Suppressor macrophage (primary cell): ENCODE measurements around the gene CDH9.
"Not testable (repeated sequence)": the region's sequence is repeated elsewhere in the genome, so short reads cannot be mapped to it uniquely, and the experiment has no call there.

Experiments
- DNase-seq, 4 experiments: peaks; one replicate each; pipeline ENCODE4 v3.0.0-alpha.2; 2020 to 2022

CDH9 gene

GRCh38 chr5:26945901-26946300, 92.5 kb downstream of the CDH9 start:
- DNase-seq, result no peak

DNA sequence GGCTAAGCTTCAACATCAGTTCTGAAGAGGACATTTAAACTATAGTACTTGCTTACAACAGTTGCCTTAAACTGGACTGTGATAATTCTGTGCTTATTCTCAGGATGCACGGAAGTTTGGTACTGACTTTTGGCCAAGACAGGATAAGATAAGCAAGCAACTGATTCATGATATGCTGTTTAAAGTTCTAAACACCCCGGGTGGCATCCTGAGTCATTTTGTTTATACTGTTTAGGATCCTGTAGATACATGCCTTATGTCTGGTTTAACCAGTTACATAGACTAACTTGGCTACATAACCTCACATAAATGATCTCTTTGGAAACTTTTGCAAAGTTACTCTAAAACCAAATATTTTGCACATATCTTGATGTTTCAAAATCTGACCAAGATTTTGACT, 95.9 kb downstream of the CDH9 start:
- DNase-seq, result no peak

DNA sequence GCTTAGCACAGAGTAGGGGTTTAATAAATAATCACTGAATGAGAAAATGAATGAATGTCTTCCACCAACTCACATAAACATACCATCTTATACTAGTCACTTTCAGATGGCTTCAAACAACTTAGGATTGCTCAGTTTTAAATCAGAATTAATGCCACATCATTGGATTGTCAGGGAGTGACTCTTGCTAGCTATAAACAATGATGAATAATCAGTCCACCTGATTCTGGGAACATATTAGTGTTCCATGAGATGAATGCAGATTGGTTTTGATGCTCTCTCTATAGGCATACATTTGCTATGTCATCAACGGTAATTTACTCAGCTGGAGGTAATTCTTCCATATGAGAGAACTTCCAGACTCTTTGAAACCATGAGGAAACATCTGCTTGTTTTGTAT, 97.4 kb downstream of the CDH9 start:
- no peak for DNase-seq

GRCh38 chr5:26932238-26932637, 106.1 kb downstream of the CDH9 start:
- DNase-seq, result no peak

GRCh38 chr5:26921439-26921838, 116.9 kb downstream of the CDH9 start:
- no peak for DNase-seq

DNA sequence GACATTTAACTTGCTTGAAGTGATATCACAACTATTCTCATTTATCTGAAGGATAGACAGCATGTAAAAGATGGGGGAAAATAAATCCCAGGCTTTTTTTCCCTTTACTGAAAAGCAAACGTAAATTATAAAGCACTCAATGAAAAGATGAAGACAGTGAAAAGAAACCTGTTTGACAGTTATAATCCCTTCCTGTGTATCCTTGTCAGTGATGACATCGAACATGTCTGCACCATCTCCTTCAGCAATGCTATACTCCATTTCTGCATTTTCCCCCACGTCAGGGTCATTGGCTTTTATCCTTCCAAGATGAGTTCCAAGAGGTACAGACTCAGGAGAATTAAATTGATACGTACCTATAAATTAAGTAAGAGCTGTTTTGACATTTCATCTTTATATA, 134.9 kb downstream of the CDH9 start:
- no peak for DNase-seq

- DNase-seq, result no peak
Observed at GRCh38 chr5:26894719-26895263, 143.6 kb downstream of the CDH9 start.

DNA sequence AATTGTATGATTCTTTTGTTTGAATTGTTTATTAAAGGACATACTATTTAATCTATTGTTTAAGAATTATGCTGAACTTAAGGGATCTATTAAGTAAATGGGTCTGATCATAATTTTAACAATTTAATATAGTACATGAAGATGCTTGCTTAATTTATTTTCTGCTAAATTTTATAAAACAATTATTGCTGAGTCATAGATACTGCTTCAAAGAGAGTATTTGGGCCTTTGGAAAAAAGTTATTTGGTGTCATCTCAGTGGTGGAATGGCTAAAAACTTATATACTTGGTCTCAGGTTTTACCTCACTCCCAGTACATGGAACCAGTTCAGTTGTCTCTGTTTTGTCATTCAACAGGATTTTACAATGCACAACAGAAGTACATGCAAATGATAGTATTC, 145.3 kb downstream of the CDH9 start:
- DNase-seq, result no peak

DNA sequence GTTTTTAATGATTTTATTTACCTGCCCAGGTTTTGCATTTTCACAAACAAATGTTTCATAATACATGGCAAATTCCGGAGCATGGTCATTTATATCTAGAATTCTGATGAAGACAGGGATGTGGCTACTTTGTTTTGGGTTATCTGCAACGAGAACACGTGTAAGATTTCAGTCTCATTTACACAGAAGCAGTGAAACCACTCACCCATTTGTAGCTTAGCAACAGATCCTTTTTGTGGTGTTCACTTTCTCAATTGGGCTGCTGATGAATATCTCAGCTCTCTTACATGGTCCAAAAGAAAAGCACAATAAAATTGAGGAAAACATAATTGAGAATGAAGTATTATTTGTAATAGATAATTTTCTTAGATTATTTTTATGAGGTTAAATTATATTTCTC, 148.6 kb downstream of the CDH9 start:
- no peak for DNase-seq

DNA sequence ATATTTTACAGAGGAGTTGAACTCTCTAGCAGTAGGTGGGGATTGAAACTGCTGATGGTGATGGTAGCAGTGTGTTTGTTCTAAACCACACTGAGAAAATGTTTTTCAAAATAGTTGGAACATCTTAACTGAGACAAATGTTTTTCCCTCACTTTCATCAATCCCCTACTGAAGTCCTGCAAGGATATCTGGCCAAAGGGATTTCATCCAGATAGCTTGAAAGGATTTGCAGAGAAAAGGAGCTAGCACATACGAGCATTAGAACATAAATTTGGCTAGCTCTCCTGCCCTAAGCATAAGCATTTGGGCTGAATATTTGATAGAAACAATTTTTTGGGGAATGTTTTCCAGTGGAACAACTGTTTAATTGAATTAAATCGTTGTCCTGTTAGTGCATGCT, 153.9 kb downstream of the CDH9 start:
- DNase-seq, result no peak

- DNase-seq, result no peak
Observed at GRCh38 chr5:26883375-26883774, 155.0 kb downstream of the CDH9 start.

DNA sequence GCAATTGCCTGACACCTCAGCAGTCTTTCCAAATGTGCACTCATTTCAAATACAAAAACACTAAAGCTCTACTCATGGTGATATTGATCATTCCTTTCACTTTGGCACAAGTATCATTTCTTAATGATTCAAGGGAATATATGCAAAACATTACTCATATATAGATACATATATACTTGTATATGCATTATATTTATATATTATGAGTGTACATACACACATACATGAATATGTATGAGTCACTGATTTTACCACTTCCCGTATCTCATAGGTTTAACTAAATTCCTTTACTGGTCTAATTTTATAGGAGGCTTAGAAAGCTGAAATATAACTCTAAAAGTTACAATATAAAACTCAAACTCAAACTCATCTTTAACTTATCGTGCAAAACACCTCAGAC, 156.5 kb downstream of the CDH9 start:
- no peak for DNase-seq

GRCh38 chr5:26877154-26877553, 161.2 kb downstream of the CDH9 start:
- no peak for DNase-seq

- DNase-seq, result no peak
Observed at GRCh38 chr5:26872337-26872736, 166.0 kb downstream of the CDH9 start.

- no peak for DNase-seq
Observed at GRCh38 chr5:26869781-26870180, 168.6 kb downstream of the CDH9 start.

GRCh38 chr5:26868504-26868903, 169.9 kb downstream of the CDH9 start:
- DNase-seq, result no peak

GRCh38 chr5:26864061-26864460, 174.3 kb downstream of the CDH9 start:
- DNase-seq, result no peak

GRCh38 chr5:26856238-26856637, 182.1 kb downstream of the CDH9 start:
- DNase-seq, result no peak

DNA sequence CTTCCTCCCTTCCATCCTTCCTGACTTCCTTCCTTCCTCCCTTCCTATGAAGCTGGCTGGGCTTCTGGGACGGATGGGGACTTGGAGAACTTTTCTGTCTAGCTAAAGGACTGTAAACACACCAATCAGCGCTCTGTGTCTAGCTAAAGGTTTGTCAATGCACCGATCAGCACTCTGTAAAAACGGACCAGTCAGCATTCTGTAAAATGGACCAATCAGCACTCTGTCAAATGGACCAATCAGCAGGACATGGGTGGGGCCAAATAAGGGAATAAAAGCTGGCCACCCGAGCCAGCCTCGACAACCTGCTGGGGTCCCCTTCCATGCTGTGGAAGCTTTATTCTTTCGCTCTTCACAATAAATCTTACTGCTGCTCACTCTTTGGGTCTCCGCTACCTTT, 185.9 kb downstream of the CDH9 start:
- DNase-seq, result not testable (repeated sequence)

GRCh38 chr5:26847041-26847736, 191.2 kb downstream of the CDH9 start:
- DNase-seq, result no peak

DNA sequence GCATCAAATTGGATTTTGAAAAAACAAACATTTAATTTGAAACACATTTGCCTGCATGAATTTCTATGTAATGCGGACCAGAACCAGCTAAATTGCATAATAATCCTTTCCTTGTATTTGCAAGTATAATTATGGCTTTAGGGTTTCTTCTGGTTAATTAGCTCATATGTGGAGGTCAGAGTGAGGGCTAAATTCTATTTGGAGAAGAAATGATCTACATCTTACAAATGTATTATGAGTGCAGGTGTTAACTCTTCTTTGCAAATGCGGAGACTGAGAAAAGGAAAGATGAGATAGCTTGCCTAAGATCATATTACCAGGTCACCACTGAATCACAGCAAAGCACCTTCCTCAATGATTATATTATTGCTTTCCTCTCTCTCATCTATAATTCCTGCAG, 194.7 kb downstream of the CDH9 start:
- DNase-seq, result no peak

GRCh38 chr5:26833596-26833995, 204.8 kb downstream of the CDH9 start:
- DNase-seq, result no peak
